Measurements from ENCODE around the gene CIDEC. TPM values are rescaled to one million over a fixed set of nuclear protein-coding genes. Genes with fewer than 3 reads are reported as not detected.

CIDEC gene
- total RNA-seq, 4 donors from 2014 or later = 0.78 to 2.4 (median 1.0) TPM

DNA sequence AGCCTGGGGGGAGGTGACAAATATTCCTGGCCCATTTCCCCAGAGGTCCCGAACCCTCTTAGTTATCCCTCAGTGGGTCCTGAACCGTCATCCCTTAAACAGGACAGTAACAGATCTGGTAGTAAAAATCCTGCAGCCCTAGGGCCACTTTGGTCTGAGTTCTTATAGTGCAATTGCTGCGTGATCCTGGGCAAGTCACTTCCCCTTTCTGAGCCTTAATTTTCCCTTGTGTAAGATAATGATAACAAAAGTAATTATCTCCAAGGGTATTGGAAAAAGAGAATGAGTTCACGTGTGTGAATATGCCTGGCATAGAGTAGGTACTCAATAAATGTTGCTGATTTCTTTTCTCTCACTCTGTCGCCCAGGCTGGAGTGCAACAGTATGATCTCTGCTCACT is 7.4 kb upstream of the CIDEC start:
- DNase-seq (ENCODE audit: extremely low spot score) = no peak
- TF ChIP-seq, protein P1, sequence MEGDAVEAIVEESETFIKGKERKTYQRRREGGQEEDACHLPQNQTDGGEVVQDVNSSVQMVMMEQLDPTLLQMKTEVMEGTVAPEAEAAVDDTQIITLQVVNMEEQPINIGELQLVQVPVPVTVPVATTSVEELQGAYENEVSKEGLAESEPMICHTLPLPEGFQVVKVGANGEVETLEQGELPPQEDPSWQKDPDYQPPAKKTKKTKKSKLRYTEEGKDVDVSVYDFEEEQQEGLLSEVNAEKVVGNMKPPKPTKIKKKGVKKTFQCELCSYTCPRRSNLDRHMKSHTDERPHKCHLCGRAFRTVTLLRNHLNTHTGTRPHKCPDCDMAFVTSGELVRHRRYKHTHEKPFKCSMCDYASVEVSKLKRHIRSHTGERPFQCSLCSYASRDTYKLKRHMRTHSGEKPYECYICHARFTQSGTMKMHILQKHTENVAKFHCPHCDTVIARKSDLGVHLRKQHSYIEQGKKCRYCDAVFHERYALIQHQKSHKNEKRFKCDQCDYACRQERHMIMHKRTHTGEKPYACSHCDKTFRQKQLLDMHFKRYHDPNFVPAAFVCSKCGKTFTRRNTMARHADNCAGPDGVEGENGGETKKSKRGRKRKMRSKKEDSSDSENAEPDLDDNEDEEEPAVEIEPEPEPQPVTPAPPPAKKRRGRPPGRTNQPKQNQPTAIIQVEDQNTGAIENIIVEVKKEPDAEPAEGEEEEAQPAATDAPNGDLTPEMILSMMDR (IDR thresholded peaks at IDR 0.05) = no peak
- TF ChIP-seq POLR2A (IDR thresholded peaks at IDR 0.05; ENCODE audit: low read depth) (no peak), EP300 (IDR thresholded peaks at IDR 0.05) (no peak), POLR2AphosphoS5 (IDR thresholded peaks at IDR 0.05) (no peak)
- H3K27ac ChIP-seq (replicated peaks in 1 of 4) = no peak overlapping the region
- intact Hi-C loops (cut with DNase I) = no loop called here
- no peaks in the 10 kb centered on the region for H3K9me3 ChIP-seq
- peaks cover 0 to 3% (median 2%) of the 10 kb centered on the region in 4 donors for H3K36me3 ChIP-seq
- WGBS = 92% methylated on average over 5 of the region's 5 CpGs
- no peaks in the 10 kb centered on the region for H3K27me3 ChIP-seq
- H3K4me1 ChIP-seq = peaks cover 12 to 21% (median 18%) of the 10 kb centered on the region in 4 donors
- no peak overlapping the region for H3K4me3 ChIP-seq

DNA sequence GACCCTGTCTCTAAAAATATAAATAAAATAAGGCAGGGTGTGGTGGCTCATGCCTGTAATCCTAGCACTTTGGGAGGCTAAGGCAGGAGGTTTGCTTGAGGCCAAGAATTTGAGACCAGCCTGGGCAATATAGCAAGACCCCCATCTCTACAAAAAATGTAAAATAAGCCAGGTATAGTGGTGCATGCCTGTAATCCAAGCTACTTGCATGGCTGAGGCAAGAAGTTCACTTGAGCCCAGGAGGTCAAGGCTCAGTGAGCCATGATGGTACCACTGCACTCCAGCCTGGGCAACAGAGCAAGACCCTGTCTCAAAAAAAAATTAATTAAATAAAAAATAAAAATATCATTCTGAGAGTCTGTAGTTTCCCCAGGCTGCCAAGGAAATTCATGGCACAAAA is 6.3 kb upstream of the CIDEC start:
- Histone ChIP-seq H3K36me3 (no peaks in the 10 kb centered on the region), H3K4me3 (no peak overlapping the region), H3K27ac (replicated peaks in 1 of 4) (no peak overlapping the region), H3K4me1 (peaks cover 5 to 9% (median 9%) of the 10 kb centered on the region in 4 donors), H3K27me3 (no peaks in the 10 kb centered on the region), H3K9me3 (no peaks in the 10 kb centered on the region)
- intact Hi-C loops (cut with DNase I) = no loop called here
- no peak for DNase-seq (ENCODE audit: extremely low spot score)
- TF ChIP-seq, protein P1 (IDR thresholded peaks at IDR 0.05) = no peak
- no peak for TF ChIP-seq EP300 (IDR thresholded peaks at IDR 0.05)
- no peak for TF ChIP-seq POLR2AphosphoS5 (IDR thresholded peaks at IDR 0.05)
- TF ChIP-seq POLR2A (IDR thresholded peaks at IDR 0.05; ENCODE audit: low read depth) = no peak

DNA sequence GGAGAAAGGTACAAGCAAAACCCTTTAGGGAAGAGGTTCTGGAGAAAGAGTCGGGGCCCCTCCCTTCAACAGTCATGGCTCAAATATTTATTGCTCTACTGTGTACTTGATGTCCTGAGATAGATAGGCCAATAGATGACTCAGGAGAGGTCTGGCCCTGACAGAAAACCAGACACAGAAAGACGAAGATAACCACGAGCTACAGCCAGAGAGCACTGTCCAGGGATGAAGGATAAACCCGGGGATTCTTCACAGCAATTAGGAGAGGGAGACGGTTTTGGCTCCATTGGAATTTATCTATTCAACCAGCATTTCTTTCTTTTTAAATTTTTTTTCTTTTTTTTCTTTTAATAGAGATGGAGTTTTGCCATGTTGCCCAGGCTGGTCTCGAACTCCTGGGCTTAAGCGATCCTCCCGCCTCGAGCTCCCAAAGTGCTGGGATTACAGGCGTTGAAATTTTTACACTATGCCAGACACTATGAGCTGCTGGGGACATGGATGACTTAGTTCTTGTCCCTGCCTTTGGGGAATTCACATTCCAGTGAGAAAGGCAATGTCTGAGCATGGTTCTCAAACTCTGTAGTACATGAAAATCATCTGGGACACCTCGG is 4.6 kb upstream of the CIDEC start:
- intact Hi-C loops (cut with DNase I) = no loop called here
- Histone ChIP-seq H3K36me3 (no peaks in the 10 kb centered on the region), H3K4me1 (peaks cover 0 to under 1% (median 0%) of the 10 kb centered on the region in 4 donors), H3K27ac (replicated peaks in 1 of 4) (no peak overlapping the region), H3K4me3 (no peak overlapping the region), H3K9me3 (no peaks in the 10 kb centered on the region), H3K27me3 (no peaks in the 10 kb centered on the region)
- no peak for DNase-seq (ENCODE audit: extremely low spot score)
- WGBS = 80% methylated on average over 11 of the region's 11 CpGs
- TF ChIP-seq POLR2A (IDR thresholded peaks at IDR 0.05; ENCODE audit: low read depth) (no peak), POLR2AphosphoS5 (IDR thresholded peaks at IDR 0.05) (peak in 1 of 2 donors; percentile 25)

DNA sequence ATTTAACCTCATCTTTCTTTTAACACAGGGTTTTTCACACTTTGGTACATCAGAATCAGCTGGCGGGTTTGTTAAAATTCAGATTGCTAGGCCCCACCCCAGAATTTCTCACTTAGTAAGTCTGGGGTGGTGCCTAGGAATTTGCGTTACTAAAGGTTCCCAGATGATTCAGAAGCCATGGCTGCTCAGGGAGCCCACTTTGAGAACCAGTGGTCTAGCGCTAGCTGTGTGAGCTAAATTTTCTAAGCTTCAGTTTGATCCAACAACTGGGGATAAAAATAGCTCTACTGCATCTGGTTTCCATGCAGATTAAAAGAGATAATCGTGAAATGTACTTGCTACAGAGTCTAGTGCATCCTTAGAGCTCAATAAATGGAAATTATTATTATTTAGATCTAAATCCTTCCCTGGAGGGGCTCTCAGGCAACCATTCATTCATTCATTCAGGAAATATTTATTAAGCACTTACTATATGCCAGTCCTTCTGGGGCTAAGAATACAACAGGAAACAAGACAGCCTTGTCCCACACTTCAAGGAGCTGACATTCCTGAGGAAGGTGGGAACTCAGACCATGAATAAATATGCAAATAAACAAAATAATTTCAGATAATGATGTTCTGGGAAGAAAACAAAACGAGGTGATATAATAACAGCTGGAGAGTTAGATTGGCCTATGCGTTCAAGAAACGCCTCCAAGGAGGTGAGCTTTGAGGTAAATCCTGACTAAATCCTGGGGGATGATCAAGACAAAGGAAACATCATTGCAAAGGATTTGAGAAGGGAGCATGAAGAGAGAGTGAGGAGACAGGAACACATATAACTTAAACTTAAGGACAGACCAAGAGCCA is 3.9 kb upstream of the CIDEC start:
- Histone ChIP-seq H3K4me3 (no peak overlapping the region), H3K9me3 (no peaks in the 10 kb centered on the region), H3K27ac (replicated peaks in 1 of 4) (no peak overlapping the region), H3K4me1 (no peaks in the 10 kb centered on the region), H3K27me3 (no peaks in the 10 kb centered on the region), H3K36me3 (no peaks in the 10 kb centered on the region)
- 85% methylated on average over 7 of the region's 7 CpGs for WGBS
- DNase-seq (ENCODE audit: extremely low spot score) = no peak
- intact Hi-C loops (cut with DNase I) = no loop called here
- TF ChIP-seq POLR2AphosphoS5 (IDR thresholded peaks at IDR 0.05) (no peak), EP300 (IDR thresholded peaks at IDR 0.05) (no peak), POLR2A (IDR thresholded peaks at IDR 0.05; ENCODE audit: low read depth) (no peak)
- TF ChIP-seq, protein P1 (IDR thresholded peaks at IDR 0.05) = no peak

DNA sequence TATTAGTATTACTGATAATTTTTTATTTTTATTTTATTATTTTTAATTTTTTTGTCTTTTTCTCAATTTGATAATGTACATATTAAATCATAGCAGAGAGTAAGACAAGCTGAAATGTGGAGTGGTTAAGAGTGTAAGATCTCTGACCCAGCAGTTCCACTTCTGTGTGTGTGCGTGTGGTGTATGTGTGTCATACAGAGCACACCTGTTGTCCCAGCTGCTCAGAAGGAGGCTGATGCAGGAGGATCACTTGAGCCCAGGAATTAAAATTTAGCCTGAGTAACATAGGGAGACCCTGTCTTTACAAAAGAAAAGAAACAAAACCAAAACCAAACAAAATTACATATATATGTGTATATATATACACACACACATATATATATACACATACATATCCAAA is 1.4 kb upstream of the CIDEC start:
- Histone ChIP-seq H3K36me3 (no peaks in the 10 kb centered on the region), H3K27ac (replicated peaks in 1 of 4) (no peak overlapping the region), H3K27me3 (no peaks in the 10 kb centered on the region), H3K4me1 (no peaks in the 10 kb centered on the region), H3K9me3 (no peaks in the 10 kb centered on the region), H3K4me3 (no peak overlapping the region)
- intact Hi-C loops (cut with DNase I) = no loop called here
- TF ChIP-seq POLR2A (IDR thresholded peaks at IDR 0.05; ENCODE audit: low read depth) (no peak), POLR2AphosphoS5 (IDR thresholded peaks at IDR 0.05) (no peak), EP300 (IDR thresholded peaks at IDR 0.05) (no peak)
- TF ChIP-seq, protein P1 (IDR thresholded peaks at IDR 0.05) = no peak
- DNase-seq (ENCODE audit: extremely low spot score) = no peak
- 100% methylated on average over 1 of the region's 1 CpG for WGBS

All from esophagus muscularis mucosa (tissue), 4 donors.